ENCODE data around the gene ADGRB2.

Gene ADGRB2

GRCh38 chr1:31781138-31781755, 17.1 kb upstream of the ADGRB2 start:
- DNase-seq = peak; percentile 68

GRCh38 chr1:31780632-31781031, 16.5 kb upstream of the ADGRB2 start:
- no peak for DNase-seq

GRCh38 chr1:31779687-31780086, 15.5 kb upstream of the ADGRB2 start:
- no peak for DNase-seq

- DNase-seq = no peak
Measured at GRCh38 chr1:31778763-31779488, 14.8 kb upstream of the ADGRB2 start.

GRCh38 chr1:31776516-31776915, 12.4 kb upstream of the ADGRB2 start:
- no peak for DNase-seq

- no peak for DNase-seq
Measured at GRCh38 chr1:31776032-31776431, 11.9 kb upstream of the ADGRB2 start.

- no peak for DNase-seq
Measured at GRCh38 chr1:31775210-31775999, 11.3 kb upstream of the ADGRB2 start.

GRCh38 chr1:31774495-31774894, 10.4 kb upstream of the ADGRB2 start:
- no peak for DNase-seq

- DNase-seq = no peak
Measured at GRCh38 chr1:31773861-31774260, 9.7 kb upstream of the ADGRB2 start.

GRCh38 chr1:31772669-31773248, 8.6 kb upstream of the ADGRB2 start:
- DNase-seq = no peak

GRCh38 chr1:31771891-31772668, 7.9 kb upstream of the ADGRB2 start:
- DNase-seq = no peak

GRCh38 chr1:31769720-31770390, 5.7 kb upstream of the ADGRB2 start:
- DNase-seq = no peak

- no peak for DNase-seq
Measured at GRCh38 chr1:31768939-31769704, 5.0 kb upstream of the ADGRB2 start.

- DNase-seq = no peak
Measured at GRCh38 chr1:31768407-31768907, 4.3 kb upstream of the ADGRB2 start.

- no peak for DNase-seq
Measured at GRCh38 chr1:31767225-31767624, 3.1 kb upstream of the ADGRB2 start.

- no peak for DNase-seq
Measured at GRCh38 chr1:31765516-31765915, 1.4 kb upstream of the ADGRB2 start.

- no peak for DNase-seq
Measured at GRCh38 chr1:31765041-31765467, 914 bp upstream of the ADGRB2 start.

GRCh38 chr1:31763671-31764311, 349 bp downstream of the ADGRB2 start:
- no peak for DNase-seq

GRCh38 chr1:31762726-31763670, 1.1 kb downstream of the ADGRB2 start:
- peak; percentile 84 for DNase-seq

Data from right forelimb (tissue), 1 donor.